Measurements from ENCODE around the gene NAT14.

The NAT14 gene

GRCh38 chr19:55504252-55504603 is 19.2 kb downstream of the NAT14 start:
- WGBS, 2 experiments: 49 to 53% methylated on average over 12 to 13 of the region's 13 CpGs
- Histone ChIP-seq H3K36me3 (ENCODE audit: control insufficient read depth, insufficient read depth, low read length) (no peaks in the 10 kb centered on the region), H3K9me3 (ENCODE audit: control insufficient read depth, low read length) (no peaks in the 10 kb centered on the region), H3K4me3 (ENCODE audit: insufficient read depth, low read depth, low read length) (no peak overlapping the region), H3K4me1 (ENCODE audit: control insufficient read depth, insufficient read depth, low read length) (no peaks in the 10 kb centered on the region), H3K27me3 (ENCODE audit: control insufficient read depth, insufficient read depth, low read length, poor library complexity, severe bottlenecking) (peaks cover 26% of the 10 kb centered on the region), H3K27ac (ENCODE audit: insufficient read depth, low read depth, low read length, poor library complexity, severe bottlenecking) (no peak overlapping the region)

- WGBS, 2 experiments: 87 to 91% methylated on average over 11 of the region's 11 CpGs
- Histone ChIP-seq H3K36me3 (ENCODE audit: control insufficient read depth, insufficient read depth, low read length) (no peaks in the 10 kb centered on the region), H3K4me1 (ENCODE audit: control insufficient read depth, insufficient read depth, low read length) (no peaks in the 10 kb centered on the region), H3K27ac (ENCODE audit: insufficient read depth, low read depth, low read length, poor library complexity, severe bottlenecking) (no peak overlapping the region), H3K4me3 (ENCODE audit: insufficient read depth, low read depth, low read length) (no peak overlapping the region), H3K27me3 (ENCODE audit: control insufficient read depth, insufficient read depth, low read length, poor library complexity, severe bottlenecking) (peaks cover 26% of the 10 kb centered on the region), H3K9me3 (ENCODE audit: control insufficient read depth, low read length) (no peaks in the 10 kb centered on the region)
Observed at GRCh38 chr19:55504981-55505380, 20.0 kb downstream of the NAT14 start.

GRCh38 chr19:55508120-55508519 is 23.1 kb downstream of the NAT14 start:
- Histone ChIP-seq H3K4me3 (ENCODE audit: insufficient read depth, low read depth, low read length) (no peak overlapping the region), H3K4me1 (ENCODE audit: control insufficient read depth, insufficient read depth, low read length) (no peaks in the 10 kb centered on the region), H3K27ac (ENCODE audit: insufficient read depth, low read depth, low read length, poor library complexity, severe bottlenecking) (no peak overlapping the region), H3K27me3 (ENCODE audit: control insufficient read depth, insufficient read depth, low read length, poor library complexity, severe bottlenecking) (peaks cover 14% of the 10 kb centered on the region), H3K36me3 (ENCODE audit: control insufficient read depth, insufficient read depth, low read length) (no peaks in the 10 kb centered on the region), H3K9me3 (ENCODE audit: control insufficient read depth, low read length) (no peaks in the 10 kb centered on the region)
- WGBS, 2 experiments: 85 to 86% methylated on average over 10 of the region's 10 CpGs

- WGBS, 2 experiments: 22% methylated on average over 61 of the region's 61 CpGs
- Histone ChIP-seq H3K27ac (ENCODE audit: insufficient read depth, low read depth, low read length, poor library complexity, severe bottlenecking) (no peak overlapping the region), H3K9me3 (ENCODE audit: control insufficient read depth, low read length) (no peaks in the 10 kb centered on the region), H3K4me1 (ENCODE audit: control insufficient read depth, insufficient read depth, low read length) (no peaks in the 10 kb centered on the region), H3K4me3 (ENCODE audit: insufficient read depth, low read depth, low read length) (peak overlapping the region; percentile 8), H3K36me3 (ENCODE audit: control insufficient read depth, insufficient read depth, low read length) (no peaks in the 10 kb centered on the region), H3K27me3 (ENCODE audit: control insufficient read depth, insufficient read depth, low read length, poor library complexity, severe bottlenecking) (no peaks in the 10 kb centered on the region)
Observed at GRCh38 chr19:55516878-55517620, 32.1 kb downstream of the NAT14 start.

GRCh38 chr19:55519451-55520311 is 34.7 kb downstream of the NAT14 start:
- no peaks in the 10 kb centered on the region for H3K36me3 ChIP-seq (ENCODE audit: control insufficient read depth, insufficient read depth, low read length)
- no peaks in the 10 kb centered on the region for H3K9me3 ChIP-seq (ENCODE audit: control insufficient read depth, low read length)
- H3K27ac ChIP-seq (ENCODE audit: insufficient read depth, low read depth, low read length, poor library complexity, severe bottlenecking): no peak overlapping the region
- H3K4me1 ChIP-seq (ENCODE audit: control insufficient read depth, insufficient read depth, low read length): no peaks in the 10 kb centered on the region
- 89 to 93% methylated on average over 10 of the region's 10 CpGs for WGBS, 2 experiments
- H3K27me3 ChIP-seq (ENCODE audit: control insufficient read depth, insufficient read depth, low read length, poor library complexity, severe bottlenecking): no peaks in the 10 kb centered on the region
- no peak overlapping the region for H3K4me3 ChIP-seq (ENCODE audit: insufficient read depth, low read depth, low read length)

GRCh38 chr19:55520691-55521292 is 35.8 kb downstream of the NAT14 start:
- H3K36me3 ChIP-seq (ENCODE audit: control insufficient read depth, insufficient read depth, low read length): no peaks in the 10 kb centered on the region
- no peaks in the 10 kb centered on the region for H3K27me3 ChIP-seq (ENCODE audit: control insufficient read depth, insufficient read depth, low read length, poor library complexity, severe bottlenecking)
- peaks cover 1% of the 10 kb centered on the region for H3K4me1 ChIP-seq (ENCODE audit: control insufficient read depth, insufficient read depth, low read length)
- no peak overlapping the region for H3K27ac ChIP-seq (ENCODE audit: insufficient read depth, low read depth, low read length, poor library complexity, severe bottlenecking)
- no peak overlapping the region for H3K4me3 ChIP-seq (ENCODE audit: insufficient read depth, low read depth, low read length)
- 89 to 90% methylated on average over 14 of the region's 14 CpGs for WGBS, 2 experiments
- H3K9me3 ChIP-seq (ENCODE audit: control insufficient read depth, low read length): no peaks in the 10 kb centered on the region

- WGBS, 2 experiments: 71 to 73% methylated on average over 28 of the region's 29 CpGs
- Histone ChIP-seq H3K36me3 (ENCODE audit: control insufficient read depth, insufficient read depth, low read length) (no peaks in the 10 kb centered on the region), H3K4me3 (ENCODE audit: insufficient read depth, low read depth, low read length) (no peak overlapping the region), H3K27ac (ENCODE audit: insufficient read depth, low read depth, low read length, poor library complexity, severe bottlenecking) (no peak overlapping the region), H3K27me3 (ENCODE audit: control insufficient read depth, insufficient read depth, low read length, poor library complexity, severe bottlenecking) (no peaks in the 10 kb centered on the region), H3K4me1 (ENCODE audit: control insufficient read depth, insufficient read depth, low read length) (peaks cover 17% of the 10 kb centered on the region), H3K9me3 (ENCODE audit: control insufficient read depth, low read length) (no peaks in the 10 kb centered on the region)
Observed at GRCh38 chr19:55525289-55526101, 40.5 kb downstream of the NAT14 start.

- WGBS, 2 experiments: 68 to 71% methylated on average over 35 of the region's 35 CpGs
- H3K9me3 ChIP-seq (ENCODE audit: control insufficient read depth, low read length): no peaks in the 10 kb centered on the region
- peaks cover 17% of the 10 kb centered on the region for H3K4me1 ChIP-seq (ENCODE audit: control insufficient read depth, insufficient read depth, low read length)
- no peak overlapping the region for H3K4me3 ChIP-seq (ENCODE audit: insufficient read depth, low read depth, low read length)
- H3K27me3 ChIP-seq (ENCODE audit: control insufficient read depth, insufficient read depth, low read length, poor library complexity, severe bottlenecking): no peaks in the 10 kb centered on the region
- no peak overlapping the region for H3K27ac ChIP-seq (ENCODE audit: insufficient read depth, low read depth, low read length, poor library complexity, severe bottlenecking)
- no peaks in the 10 kb centered on the region for H3K36me3 ChIP-seq (ENCODE audit: control insufficient read depth, insufficient read depth, low read length)
Observed at GRCh38 chr19:55526216-55527196, 41.5 kb downstream of the NAT14 start.

Measured in ectodermal cell (in vitro differentiated cells).